HepG2 (cell line): Measurements from ENCODE around the gene TNFSF13. TPM values are rescaled to one million over a fixed set of nuclear protein-coding genes. Genes with fewer than 3 reads are reported as not detected.

Experiments used
- ATAC-seq: fragments of 200-7000 bp; cut with Tn5 transposase; 3 replicates; pipeline ENCODE4 v1.9.1; 2020; ENCODE audit warnings: mild to moderate bottlenecking, moderate library complexity
- BruUV-seq: library from RNA; stranded (reverse); fragments of 400-500 nt; replicated peaks from 2 replicates; lab custom pipeline; 2021; lab: Mats Ljungman, UMichigan
- CTCF ChIA-PET: fragments of 300-600 bp; formaldehyde crosslinking; extraction: SDS; loops from one replicate; lab custom pipeline; 2021; ENCODE audit warnings: low total read pairs, inconsistent platforms, low intra/inter-chr PET ratio; lab: Yijun Ruan, JAX
- POLR2A ChIA-PET: fragments of 350-600 bp; sonication (Branson Sonifier 250); formaldehyde crosslinking; loops from one replicate; lab custom pipeline; 2020; ENCODE audit warnings: antibody characterized with exemption, inconsistent platforms; lab: Yijun Ruan, JAX
- DNase-seq: peaks from one replicate; pipeline ENCODE4 v3.0.0-alpha.2; 2015; ENCODE audit warnings: low spot score
- FAIRE-seq: peaks from 3 replicates; lab custom pipeline; 2011; peaks lifted over from hg19 to GRCh38; lab: Jason Lieb, UNC
- H2AFZ ChIP-seq: one replicate; pipeline ENCODE4 v1.6.1; 2011; ENCODE audit warnings: low read length, inconsistent platforms
- H3K27ac ChIP-seq: fragments of 300-600 bp; 3 replicates; pipeline ENCODE4 v1.8.0; 2011; ENCODE audit warnings: mixed run types, mild to moderate bottlenecking, mixed read lengths, low read length, inconsistent platforms; ENCODE audit not compliant: insufficient read depth; ENCODE audit errors: extremely low read length
- H3K27me3 ChIP-seq, 2 experiments: fragments of 200-600 bp in 1 of 2; 2 replicates in 1 of 2; 3 replicates in 1 of 2; pipeline versions ENCODE4 v1.6.0 to v1.8.0; 2011; ENCODE audit warnings: low read length in 2 of 2, mild to moderate bottlenecking in 2 of 2, moderate library complexity in 2 of 2, inconsistent platforms in 1 of 2; ENCODE audit not compliant: insufficient read depth in 2 of 2, control insufficient read depth in 1 of 2
- H3K36me3 ChIP-seq, 2 experiments: fragments of 200-600 bp in 1 of 2; replicated peaks in 1 of 2; 2 replicates in 1 of 2; 3 replicates in 1 of 2; pipeline versions ENCODE4 v1.5.1 to v1.8.0; 2011; ENCODE audit warnings: low read length in 2 of 2, inconsistent platforms in 1 of 2; ENCODE audit not compliant: insufficient read depth in 2 of 2, control insufficient read depth in 1 of 2
- H3K4me1 ChIP-seq: 2 replicates; pipeline ENCODE4 v1.5.1; 2012; ENCODE audit warnings: low read length, inconsistent platforms; ENCODE audit not compliant: insufficient read depth
- H3K4me2 ChIP-seq: 2 replicates; pipeline ENCODE4 v1.6.0; 2011; ENCODE audit warnings: low read depth, low read length, inconsistent platforms
- H3K4me3 ChIP-seq, 3 experiments: fragments of 200-600 bp in 1 of 3; sonication (generic), shearing (Covaris generic) in 1 of 3; replicated peaks in 1 of 3; 2 replicates each; pipeline ENCODE4 v1.5.1; 2011 to 2016; ENCODE audit warnings: low read length in 3 of 3, inconsistent platforms in 2 of 3, low read depth in 2 of 3, mild to moderate bottlenecking in 2 of 3, control low read depth in 1 of 3, mixed read lengths in 1 of 3; ENCODE audit not compliant: insufficient read depth in 1 of 3
- H3K79me2 ChIP-seq: one replicate; pipeline ENCODE4 v1.6.1; 2011; ENCODE audit warnings: low read length, inconsistent platforms; ENCODE audit not compliant: insufficient read depth
- H3K9ac ChIP-seq: 2 replicates; pipeline ENCODE4 v1.6.0; 2011; ENCODE audit warnings: mild to moderate bottlenecking, low read depth, low read length, inconsistent platforms; ENCODE audit not compliant: insufficient read depth
- H3K9me3 ChIP-seq: 2 replicates; pipeline ENCODE4 v1.5.1; 2012; ENCODE audit warnings: mild to moderate bottlenecking, low read length
- H4K20me1 ChIP-seq: 2 replicates; pipeline ENCODE4 v1.6.0; 2011; ENCODE audit warnings: inconsistent platforms, mild to moderate bottlenecking, low read length, moderate library complexity; ENCODE audit not compliant: insufficient read depth
- AGO2 ChIP-seq: fragments of 200-400 bp; formaldehyde crosslinking; optimal IDR thresholded peaks from 2 replicates; pipeline ENCODE3; 2017; ENCODE audit warnings: mild to moderate bottlenecking, low read depth, low read length, moderate library complexity
- KDM5A ChIP-seq: fragments of 200-600 bp; sonication (generic); IDR thresholded peaks from 2 replicates; pipeline ENCODE4 v1.7.0; 2018; ENCODE audit warnings: antibody characterized with exemption, mild to moderate bottlenecking, low read length, borderline replicate concordance
- NFYB ChIP-seq: sonication (generic); formaldehyde crosslinking; IDR thresholded peaks from 2 replicates; pipeline ENCODE4 v1.4.0; 2020; ENCODE audit warnings: missing genetic modification reagents
- WGBS: methylation state at CpG from one replicate; pipeline ENCODE4 v1.1.6; 2017; ENCODE audit warnings: low lambda C conversion rate; 5-methylcytosine and 5-hydroxymethylcytosine counted together
- in situ Hi-C: cut with HindIII; loops from 2 replicates; pipeline ENCODE4 v1.10.0; 2017; ENCODE audit warnings: low pct_unique_long_range_greater_than_20kb; ENCODE audit not compliant: extremely low pct_ligation_motif_present
- intact Hi-C: fragments of 100-400 bp; cut with micrococcal nuclease; formaldehyde crosslinking; loops from one replicate; pipeline ENCODE4 v1.10.0; 2022; ENCODE audit not compliant: unreplicated experiment
- polyA plus RNA-seq, 8 experiments: library from polyadenylated mRNA; depleted of rRNA in 3 of 8; stranded (reverse) in 7 of 8; unstranded in 1 of 8; fragments of >200 nt; fragmentation: Illumina TruSeq in 4 of 8; extraction: Trizol in 4 of 8; gene quantifications; 2 replicates each; pipeline versions ENCODE4 v1.2.1 to v1.2.3, GENCODE V29; 2011 to 2016; ENCODE audit warnings: low read depth in 4 of 8, missing spikeins in 1 of 8, mixed read lengths in 1 of 8; ENCODE audit not compliant: insufficient read depth in 1 of 8
- total RNA-seq, 5 experiments: library from RNA; depleted of rRNA; stranded (reverse); fragments of >200 nt; fragmentation: Illumina TruSeq; extraction: Trizol; gene quantifications; 2 replicates each; pipeline ENCODE4 v1.2.3, GENCODE V29; 2016; ENCODE audit warnings: low read depth in 1 of 5
- TF ChIP-seq, protein P1 (sequence below): sonication (generic); formaldehyde crosslinking; IDR thresholded peaks from 2 replicates; pipeline ENCODE4 v1.4.0; 2020; ENCODE audit warnings: missing genetic modification reagents
- TF ChIP-seq, protein P2 (sequence below): sonication (generic); formaldehyde crosslinking; IDR thresholded peaks from 2 replicates; pipeline ENCODE4 v1.5.0; 2020; ENCODE audit warnings: mild to moderate bottlenecking, missing genetic modification reagents
- TF ChIP-seq, protein P3 (sequence below): IDR thresholded peaks from 2 replicates; pipeline ENCODE4 v1.6.1; 2016; ENCODE audit warnings: low read depth, control low read depth

The TNFSF13 gene
- total and polyA plus RNA-seq, 2 of the 13 experiments (the other 11 are each of a cell fraction or from before 2014, with no cell fraction given): 2.5 to 3.3 TPM

DNA sequence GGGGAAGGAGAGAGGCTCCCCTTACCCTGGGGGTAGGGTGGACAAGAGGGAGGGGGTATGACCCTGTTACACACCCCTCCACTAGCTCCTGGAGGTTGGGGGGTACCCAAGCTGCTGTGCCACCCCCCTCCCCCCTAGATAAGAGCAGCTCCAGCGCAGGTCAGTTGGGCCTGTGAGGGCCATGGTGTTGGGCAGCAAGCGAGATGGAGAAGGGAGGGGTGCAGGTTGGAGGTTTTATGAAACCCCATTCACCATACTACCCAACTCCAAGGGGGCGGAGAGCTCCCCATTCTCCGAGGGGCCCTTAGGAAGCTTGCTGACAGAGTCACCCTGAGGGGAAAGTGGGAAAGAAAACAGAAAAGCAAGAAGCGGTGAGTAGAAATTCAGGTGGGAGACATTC, 33.0 kb downstream of the TNFSF13 start (continued):
- TF ChIP-seq, protein P1, sequence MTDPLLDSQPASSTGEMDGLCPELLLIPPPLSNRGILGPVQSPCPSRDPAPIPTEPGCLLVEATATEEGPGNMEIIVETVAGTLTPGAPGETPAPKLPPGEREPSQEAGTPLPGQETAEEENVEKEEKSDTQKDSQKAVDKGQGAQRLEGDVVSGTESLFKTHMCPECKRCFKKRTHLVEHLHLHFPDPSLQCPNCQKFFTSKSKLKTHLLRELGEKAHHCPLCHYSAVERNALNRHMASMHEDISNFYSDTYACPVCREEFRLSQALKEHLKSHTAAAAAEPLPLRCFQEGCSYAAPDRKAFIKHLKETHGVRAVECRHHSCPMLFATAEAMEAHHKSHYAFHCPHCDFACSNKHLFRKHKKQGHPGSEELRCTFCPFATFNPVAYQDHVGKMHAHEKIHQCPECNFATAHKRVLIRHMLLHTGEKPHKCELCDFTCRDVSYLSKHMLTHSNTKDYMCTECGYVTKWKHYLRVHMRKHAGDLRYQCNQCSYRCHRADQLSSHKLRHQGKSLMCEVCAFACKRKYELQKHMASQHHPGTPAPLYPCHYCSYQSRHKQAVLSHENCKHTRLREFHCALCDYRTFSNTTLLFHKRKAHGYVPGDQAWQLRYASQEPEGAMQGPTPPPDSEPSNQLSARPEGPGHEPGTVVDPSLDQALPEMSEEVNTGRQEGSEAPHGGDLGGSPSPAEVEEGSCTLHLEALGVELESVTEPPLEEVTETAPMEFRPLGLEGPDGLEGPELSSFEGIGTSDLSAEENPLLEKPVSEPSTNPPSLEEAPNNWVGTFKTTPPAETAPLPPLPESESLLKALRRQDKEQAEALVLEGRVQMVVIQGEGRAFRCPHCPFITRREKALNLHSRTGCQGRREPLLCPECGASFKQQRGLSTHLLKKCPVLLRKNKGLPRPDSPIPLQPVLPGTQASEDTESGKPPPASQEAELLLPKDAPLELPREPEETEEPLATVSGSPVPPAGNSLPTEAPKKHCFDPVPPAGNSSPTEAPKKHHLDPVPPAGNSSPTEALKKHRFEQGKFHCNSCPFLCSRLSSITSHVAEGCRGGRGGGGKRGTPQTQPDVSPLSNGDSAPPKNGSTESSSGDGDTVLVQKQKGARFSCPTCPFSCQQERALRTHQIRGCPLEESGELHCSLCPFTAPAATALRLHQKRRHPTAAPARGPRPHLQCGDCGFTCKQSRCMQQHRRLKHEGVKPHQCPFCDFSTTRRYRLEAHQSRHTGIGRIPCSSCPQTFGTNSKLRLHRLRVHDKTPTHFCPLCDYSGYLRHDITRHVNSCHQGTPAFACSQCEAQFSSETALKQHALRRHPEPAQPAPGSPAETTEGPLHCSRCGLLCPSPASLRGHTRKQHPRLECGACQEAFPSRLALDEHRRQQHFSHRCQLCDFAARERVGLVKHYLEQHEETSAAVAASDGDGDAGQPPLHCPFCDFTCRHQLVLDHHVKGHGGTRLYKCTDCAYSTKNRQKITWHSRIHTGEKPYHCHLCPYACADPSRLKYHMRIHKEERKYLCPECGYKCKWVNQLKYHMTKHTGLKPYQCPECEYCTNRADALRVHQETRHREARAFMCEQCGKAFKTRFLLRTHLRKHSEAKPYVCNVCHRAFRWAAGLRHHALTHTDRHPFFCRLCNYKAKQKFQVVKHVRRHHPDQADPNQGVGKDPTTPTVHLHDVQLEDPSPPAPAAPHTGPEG (CRISPR knock-in tag): no peak

DNA sequence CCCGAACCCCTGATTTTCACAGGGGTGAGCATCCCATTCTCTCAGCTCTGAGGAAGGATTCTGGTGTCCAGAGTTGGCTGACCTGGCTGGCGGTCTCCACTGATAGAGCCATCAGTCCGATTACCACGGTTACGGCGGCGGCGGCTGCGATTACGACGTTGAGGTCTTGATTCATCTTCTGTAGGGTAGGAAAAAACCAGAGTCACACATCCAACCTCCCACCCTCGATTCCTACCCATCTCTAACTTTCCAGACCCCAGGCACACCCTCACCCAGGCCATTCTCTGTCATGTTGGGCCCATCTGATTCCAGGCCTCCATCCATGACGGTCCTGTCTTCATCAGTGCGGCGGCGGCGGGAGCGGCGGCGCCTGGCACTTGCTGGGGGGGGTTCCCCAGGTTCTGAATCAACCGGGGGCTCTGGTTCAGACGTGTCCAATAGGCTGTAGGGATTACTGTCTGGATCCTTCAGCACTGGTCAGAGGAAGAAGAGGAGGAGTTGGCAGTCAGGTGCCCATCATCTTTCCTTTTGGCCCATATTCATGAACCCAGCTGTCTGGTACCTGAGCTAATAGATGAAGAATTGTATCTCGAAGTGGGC, 34.0 kb downstream of the TNFSF13 start:
- CTCF ChIA-PET: no interaction called here
- Histone ChIP-seq H2AFZ (no peak overlapping the region), H3K4me3 (no peak overlapping the region), H3K9me3 (no peaks in the 10 kb centered on the region), H3K27ac (no peak overlapping the region), H3K79me2 (no peaks in the 10 kb centered on the region), H3K27me3 (no peaks in the 10 kb centered on the region), H3K36me3 (peaks cover 41 to 72% of the 10 kb centered on the region in 2 experiments)
- DNase-seq (no peak), FAIRE-seq (no peak)
- TF ChIP-seq, protein P2, sequence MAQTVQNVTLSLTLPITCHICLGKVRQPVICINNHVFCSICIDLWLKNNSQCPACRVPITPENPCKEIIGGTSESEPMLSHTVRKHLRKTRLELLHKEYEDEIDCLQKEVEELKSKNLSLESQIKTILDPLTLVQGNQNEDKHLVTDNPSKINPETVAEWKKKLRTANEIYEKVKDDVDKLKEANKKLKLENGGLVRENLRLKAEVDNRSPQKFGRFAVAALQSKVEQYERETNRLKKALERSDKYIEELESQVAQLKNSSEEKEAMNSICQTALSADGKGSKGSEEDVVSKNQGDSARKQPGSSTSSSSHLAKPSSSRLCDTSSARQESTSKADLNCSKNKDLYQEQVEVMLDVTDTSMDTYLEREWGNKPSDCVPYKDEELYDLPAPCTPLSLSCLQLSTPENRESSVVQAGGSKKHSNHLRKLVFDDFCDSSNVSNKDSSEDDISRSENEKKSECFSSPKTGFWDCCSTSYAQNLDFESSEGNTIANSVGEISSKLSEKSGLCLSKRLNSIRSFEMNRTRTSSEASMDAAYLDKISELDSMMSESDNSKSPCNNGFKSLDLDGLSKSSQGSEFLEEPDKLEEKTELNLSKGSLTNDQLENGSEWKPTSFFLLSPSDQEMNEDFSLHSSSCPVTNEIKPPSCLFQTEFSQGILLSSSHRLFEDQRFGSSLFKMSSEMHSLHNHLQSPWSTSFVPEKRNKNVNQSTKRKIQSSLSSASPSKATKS: no peak
- TF ChIP-seq NFYB (CRISPR knock-in tag) (no peak), AGO2 (peak; percentile 21), KDM5A (no peak)
- TF ChIP-seq, protein P3, sequence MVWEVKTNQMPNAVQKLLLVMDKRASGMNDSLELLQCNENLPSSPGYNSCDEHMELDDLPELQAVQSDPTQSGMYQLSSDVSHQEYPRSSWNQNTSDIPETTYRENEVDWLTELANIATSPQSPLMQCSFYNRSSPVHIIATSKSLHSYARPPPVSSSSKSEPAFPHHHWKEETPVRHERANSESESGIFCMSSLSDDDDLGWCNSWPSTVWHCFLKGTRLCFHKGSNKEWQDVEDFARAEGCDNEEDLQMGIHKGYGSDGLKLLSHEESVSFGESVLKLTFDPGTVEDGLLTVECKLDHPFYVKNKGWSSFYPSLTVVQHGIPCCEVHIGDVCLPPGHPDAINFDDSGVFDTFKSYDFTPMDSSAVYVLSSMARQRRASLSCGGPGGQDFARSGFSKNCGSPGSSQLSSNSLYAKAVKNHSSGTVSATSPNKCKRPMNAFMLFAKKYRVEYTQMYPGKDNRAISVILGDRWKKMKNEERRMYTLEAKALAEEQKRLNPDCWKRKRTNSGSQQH (CRISPR knock-in tag): no peak
- TF ChIP-seq, all 625 proteins: peak for 1
- Histone ChIP-seq H3K4me1 (no peaks in the 10 kb centered on the region), H3K4me2 (no peak overlapping the region), H4K20me1 (no peaks in the 10 kb centered on the region), H3K9ac (no peak overlapping the region)
- ATAC-seq: no peak
- TSS peak; percentile 43 for BruUV-seq
- POLR2A ChIA-PET: interaction anchor here (1.4 kb wide), 1 partner anchor 9 kb away, joined by 3 read pairs; the partner anchor contains the start of gene MPDU1
- intact Hi-C loops (no loop called here), in situ Hi-C loops (no loop called here)
- 97% methylated on average over 15 of the region's 23 CpGs for WGBS
